Effector memory CD4-positive, alpha-beta T cell (primary cell): ENCODE results near the gene STAT5A.
A peak's percentile ranks its signal among the peaks of the same experiment; 100 is the strongest.
"Not testable (repeated sequence)": the region's sequence is repeated elsewhere in the genome, so short reads cannot be mapped to it uniquely, and the experiment has no call there.

Experiments used
- DNase-seq, 3 donors: peaks; one replicate each; pipeline ENCODE4 v3.0.0-alpha.2; 2020
- H3K27ac ChIP-seq: 2 replicates; pipeline ENCODE4 v1.7.0; 2013; ENCODE audit warnings: mild to moderate bottlenecking, low read length, moderate library complexity; ENCODE audit not compliant: insufficient read depth, poor library complexity, severe bottlenecking
- H3K27me3 ChIP-seq: replicated peaks from 2 replicates; pipeline ENCODE4 v1.7.0; 2013; ENCODE audit warnings: mild to moderate bottlenecking, low read length; ENCODE audit not compliant: insufficient read depth, control insufficient read depth, poor library complexity, severe bottlenecking
- H3K36me3 ChIP-seq: 2 replicates; pipeline ENCODE4 v1.7.0; 2013; ENCODE audit warnings: mild to moderate bottlenecking, low read length, moderate library complexity; ENCODE audit not compliant: control insufficient read depth, insufficient read depth
- H3K4me1 ChIP-seq: 2 replicates; pipeline ENCODE4 v1.7.0; 2013; ENCODE audit warnings: low read length, mild to moderate bottlenecking; ENCODE audit not compliant: control insufficient read depth, insufficient read depth, poor library complexity, severe bottlenecking
- H3K4me3 ChIP-seq: 2 replicates; pipeline ENCODE4 v1.7.0; 2013; ENCODE audit warnings: low read length, low read depth, mild to moderate bottlenecking; ENCODE audit not compliant: insufficient read depth, poor library complexity, severe bottlenecking
- H3K9me3 ChIP-seq: 2 replicates; pipeline ENCODE4 v1.7.0; 2013; ENCODE audit warnings: mild to moderate bottlenecking, low read length, moderate library complexity; ENCODE audit not compliant: control insufficient read depth

STAT5A gene

GRCh38 chr17:42312285-42313130, 24.2 kb downstream of the STAT5A start:
- H3K4me3 ChIP-seq, result peak overlapping the region; percentile 30

GRCh38 chr17:42313389-42313772, 25.1 kb downstream of the STAT5A start:
- Histone ChIP-seq H3K4me1 (peaks cover 44% of the 10 kb centered on the region), H3K9me3 (no peaks in the 10 kb centered on the region), H3K27ac (peak overlapping the region; percentile 58), H3K36me3 (peaks cover 37% of the 10 kb centered on the region), H3K27me3 (no peaks in the 10 kb centered on the region), H3K4me3 (no peak overlapping the region)
- DNase-seq, result no peak

More at GRCh38 chr17:42312285-42313130, 24.2 kb downstream of the STAT5A start:
- Histone ChIP-seq H3K4me1 (peaks cover 44% of the 10 kb centered on the region), H3K27ac (peak overlapping the region; percentile 58), H3K27me3 (no peaks in the 10 kb centered on the region), H3K36me3 (peaks cover 42% of the 10 kb centered on the region), H3K9me3 (no peaks in the 10 kb centered on the region)
- DNase-seq, result peak; percentile 47 to 58 (median 58)

- Histone ChIP-seq H3K27me3 (no peaks in the 10 kb centered on the region), H3K4me3 (no peak overlapping the region), H3K9me3 (no peaks in the 10 kb centered on the region), H3K27ac (peak overlapping the region; percentile 37), H3K4me1 (peaks cover 44% of the 10 kb centered on the region), H3K36me3 (peaks cover 36% of the 10 kb centered on the region)
- no peak for DNase-seq
Observed at GRCh38 chr17:42313773-42314566, 25.7 kb downstream of the STAT5A start.

GRCh38 chr17:42315402-42316156, 27.3 kb downstream of the STAT5A start:
- peaks cover 52% of the 10 kb centered on the region for H3K4me1 ChIP-seq
- H3K4me3 ChIP-seq, result no peak overlapping the region
- peak overlapping the region; percentile 21 for H3K27ac ChIP-seq
- no peaks in the 10 kb centered on the region for H3K27me3 ChIP-seq
- no peaks in the 10 kb centered on the region for H3K9me3 ChIP-seq
- DNase-seq, result no peak
- peaks cover 24% of the 10 kb centered on the region for H3K36me3 ChIP-seq

DNA sequence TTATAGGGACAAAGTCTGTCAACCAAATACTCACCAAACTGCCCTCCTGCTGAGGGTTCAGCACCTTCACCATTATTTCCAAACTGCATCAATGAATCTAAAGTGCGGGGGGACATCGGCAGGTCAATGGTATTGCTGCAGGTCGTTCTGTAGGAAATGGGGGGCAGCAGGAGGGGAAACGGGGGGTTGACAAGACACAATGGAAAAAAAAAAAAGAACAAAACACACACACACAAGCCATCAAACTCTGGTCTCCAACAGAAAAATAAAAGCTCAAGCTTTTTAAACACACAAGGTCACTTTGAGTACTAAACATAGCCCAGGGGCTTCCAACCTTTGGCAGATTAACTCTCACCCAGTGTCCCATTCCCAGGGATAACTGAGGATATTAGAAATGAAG, 28.5 kb downstream of the STAT5A start:
- Histone ChIP-seq H3K27me3 (no peaks in the 10 kb centered on the region), H3K27ac (no peak overlapping the region), H3K4me3 (no peak overlapping the region), H3K9me3 (no peaks in the 10 kb centered on the region), H3K36me3 (peaks cover 20% of the 10 kb centered on the region), H3K4me1 (peaks cover 50% of the 10 kb centered on the region)
- DNase-seq, result no peak

DNA sequence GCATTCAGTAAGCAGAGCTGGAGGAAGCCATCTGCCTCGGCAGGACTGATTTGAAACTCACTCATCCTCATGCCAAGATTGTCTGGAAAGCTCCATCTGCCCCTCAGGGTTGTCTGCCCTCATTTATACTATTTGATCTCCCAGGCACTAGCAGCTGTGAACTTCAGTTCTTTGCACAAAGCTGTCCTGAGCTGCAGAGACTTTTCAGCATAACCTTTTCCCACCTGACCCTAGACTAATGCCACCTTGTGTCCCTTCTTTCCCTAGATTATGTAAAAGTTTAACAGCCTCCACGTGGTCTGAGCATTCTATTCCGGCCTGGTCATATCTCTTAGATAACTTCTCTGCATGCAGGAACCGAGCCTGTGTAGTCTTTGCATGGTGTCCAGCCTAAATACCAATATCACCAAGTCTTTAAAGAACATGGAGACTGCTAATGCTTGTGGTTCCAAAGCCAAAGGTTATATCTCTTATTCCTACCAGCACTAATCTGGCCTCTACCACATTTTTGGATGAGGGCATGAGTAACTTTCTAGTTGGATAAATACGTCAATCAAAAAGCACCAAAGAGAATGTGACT, 29.1 kb downstream of the STAT5A start:
- H3K9me3 ChIP-seq, result no peaks in the 10 kb centered on the region
- H3K27ac ChIP-seq, result no peak overlapping the region
- no peak for DNase-seq
- peaks cover 25% of the 10 kb centered on the region for H3K36me3 ChIP-seq
- H3K4me1 ChIP-seq, result peaks cover 44% of the 10 kb centered on the region
- no peaks in the 10 kb centered on the region for H3K27me3 ChIP-seq
- H3K4me3 ChIP-seq, result no peak overlapping the region

DNA sequence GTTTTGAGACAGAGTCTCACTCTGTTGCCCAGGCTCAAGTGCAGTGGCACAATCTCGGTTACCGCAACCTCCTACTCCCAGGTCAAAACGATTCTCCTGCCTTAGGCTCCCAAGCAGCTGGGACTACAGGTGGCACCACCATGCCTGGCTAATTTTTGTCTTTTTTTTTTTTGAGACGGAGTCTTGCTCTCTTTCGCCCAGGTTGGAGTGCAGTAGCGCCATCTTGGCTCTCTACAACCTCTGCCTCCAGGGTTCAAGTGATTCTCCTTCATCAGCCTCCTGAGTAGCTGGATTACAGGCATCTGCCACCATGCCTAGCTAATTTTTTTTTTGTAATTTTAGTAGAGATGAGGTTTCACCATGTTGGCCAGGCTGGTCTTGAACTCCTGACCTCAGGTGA, 29.7 kb downstream of the STAT5A start:
- H3K27me3 ChIP-seq, result not testable (repeated sequence)
- peaks cover 28% of the 10 kb centered on the region for H3K36me3 ChIP-seq
- H3K4me1 ChIP-seq, result peaks cover 39% of the 10 kb centered on the region

DNA sequence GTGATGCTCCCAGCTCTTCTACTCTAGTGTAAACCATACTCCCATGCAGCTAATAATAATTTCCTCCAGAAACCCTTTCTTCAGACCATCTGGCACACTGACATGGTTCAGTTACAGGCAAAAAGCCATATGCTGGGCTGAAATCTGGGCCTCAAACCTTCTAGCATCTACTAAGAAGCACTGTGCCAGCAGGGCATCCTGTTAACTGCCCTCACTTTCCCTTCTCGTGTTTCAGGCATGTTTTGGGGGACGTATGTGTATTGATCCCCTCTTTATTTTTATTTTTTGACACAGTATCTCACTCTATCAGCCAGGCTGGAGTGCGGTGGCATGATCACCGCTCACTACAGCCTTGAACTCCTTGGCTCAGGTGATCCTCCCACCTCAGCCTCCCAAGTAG, 33.3 kb downstream of the STAT5A start:
- peaks cover 43% of the 10 kb centered on the region for H3K36me3 ChIP-seq
- H3K9me3 ChIP-seq, result no peaks in the 10 kb centered on the region
- no peak for DNase-seq
- no peaks in the 10 kb centered on the region for H3K27me3 ChIP-seq
- H3K4me1 ChIP-seq, result peaks cover 8% of the 10 kb centered on the region
- H3K27ac ChIP-seq, result no peak overlapping the region
- no peak overlapping the region for H3K4me3 ChIP-seq

More for the DNA sequence above, 29.7 kb downstream of the STAT5A start:
- not testable (repeated sequence) for H3K9me3 ChIP-seq, H3K27ac ChIP-seq, H3K4me3 ChIP-seq, DNase-seq

DNA sequence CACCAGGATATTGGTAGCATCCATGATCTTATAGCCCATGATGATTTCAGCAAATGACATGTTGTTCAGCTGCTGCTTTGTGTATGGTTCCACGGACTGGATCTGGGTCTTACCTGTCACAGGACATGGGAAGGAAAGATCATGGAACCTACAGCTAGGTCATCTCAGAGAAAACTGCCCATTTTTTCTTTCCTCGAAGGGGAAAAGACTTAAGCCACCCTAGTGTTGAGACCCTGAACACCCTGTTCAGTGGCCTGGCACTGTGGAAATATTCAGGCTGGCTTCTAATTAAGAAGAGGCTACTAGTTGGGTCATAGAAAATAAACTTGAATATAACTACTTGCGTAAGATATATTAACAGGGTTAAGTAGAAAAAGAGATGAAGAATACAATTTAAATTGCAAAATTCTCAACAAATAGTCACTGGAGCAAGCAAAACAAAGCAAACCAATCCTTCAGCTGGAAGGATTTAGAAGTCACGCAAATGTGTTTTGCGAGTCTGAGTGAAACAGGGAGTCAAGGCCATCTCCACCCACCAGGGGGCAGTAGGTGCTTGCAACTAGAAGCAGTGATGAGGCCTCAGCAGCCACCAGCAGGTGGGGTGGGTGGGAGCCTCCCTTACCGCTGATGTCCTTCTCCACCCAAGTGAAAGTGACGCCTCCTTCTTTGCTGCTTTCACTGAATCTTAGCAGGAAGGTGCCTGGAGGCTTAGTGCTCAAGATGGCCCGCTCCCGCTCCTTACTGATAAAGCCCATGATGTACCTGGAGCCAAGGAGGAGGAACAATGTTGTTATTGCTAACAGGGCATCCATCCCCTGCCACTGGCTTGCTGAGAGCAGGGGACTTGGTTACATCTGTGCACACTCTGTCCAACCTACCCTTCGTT, 34.3 kb downstream of the STAT5A start:
- peak; percentile 83 to 90 (median 87) for DNase-seq
- H3K27me3 ChIP-seq, result no peaks in the 10 kb centered on the region
- H3K9me3 ChIP-seq, result no peaks in the 10 kb centered on the region
- peaks cover 41% of the 10 kb centered on the region for H3K36me3 ChIP-seq
- H3K4me1 ChIP-seq, result peaks cover 8% of the 10 kb centered on the region
- no peak overlapping the region for H3K4me3 ChIP-seq
- no peak overlapping the region for H3K27ac ChIP-seq
